Suprapubic skin (tissue), 4 donors: ENCODE data around the gene ZDHHC5. TPM values are rescaled to one million over a fixed set of nuclear protein-coding genes. Genes with fewer than 3 reads are reported as not detected.

Experiments used
- DNase-seq, 2 donors: peaks; one replicate each; pipeline ENCODE4 v3.0.0-alpha.2; 2019; ENCODE audit warnings: low spot score in 2 of 2
- H3K27ac ChIP-seq: fragments of 200-600 bp; sonication (generic); one replicate; pipeline ENCODE4 v1.5.1; 2019
- H3K27me3 ChIP-seq: fragments of 200-600 bp; sonication (generic); one replicate; pipeline ENCODE4 v1.5.1; 2019
- H3K36me3 ChIP-seq: fragments of 200-600 bp; sonication (generic); one replicate; pipeline ENCODE4 v1.5.1; 2019
- H3K4me1 ChIP-seq: fragments of 200-600 bp; sonication (generic); one replicate; pipeline ENCODE4 v1.5.1; 2019
- H3K4me3 ChIP-seq: fragments of 200-600 bp; sonication (generic); one replicate; pipeline ENCODE4 v1.5.1; 2019; ENCODE audit warnings: mild to moderate bottlenecking
- H3K9me3 ChIP-seq: fragments of 200-600 bp; sonication (generic); one replicate; pipeline ENCODE4 v1.5.1; 2019
- EP300 ChIP-seq: sonication (generic); formaldehyde crosslinking; IDR thresholded peaks from one replicate; pipeline ENCODE4 v1.6.1; 2017; ENCODE audit warnings: antibody characterized with exemption
- POLR2A ChIP-seq, 2 donors: fragments of 450-650 bp; IDR thresholded peaks; one replicate each; pipeline ENCODE4 v1.6.1; 2017; ENCODE audit warnings: antibody characterized with exemption in 2 of 2, mild to moderate bottlenecking in 2 of 2, moderate library complexity in 2 of 2
- POLR2AphosphoS5 ChIP-seq, 3 donors: sonication (generic); formaldehyde crosslinking; IDR thresholded peaks; one replicate each; pipeline ENCODE4 v1.6.1; 2017; ENCODE audit warnings: antibody characterized with exemption in 3 of 3
- WGBS: methylation state at CpG from one replicate; pipeline ENCODE4 v1.1.5; 2018; 5-methylcytosine and 5-hydroxymethylcytosine counted together
- total RNA-seq, 4 donors: library from RNA; depleted of rRNA; stranded (reverse); fragments of >200 nt; gene quantifications; one replicate each; pipeline ENCODE4 v1.1.0, GENCODE V29; 2016
- TF ChIP-seq, protein P1 (sequence below), 2 donors: fragments of 200-600 bp in 1 of 2; fragments of 450-650 bp in 1 of 2; sonication (generic) in 1 of 2; IDR thresholded peaks; one replicate each; pipeline ENCODE4 v1.5.1; 2016 to 2019; ENCODE audit warnings: antibody characterized with exemption in 2 of 2, mild to moderate bottlenecking in 1 of 2, moderate library complexity in 1 of 2

Gene ZDHHC5
- total RNA-seq, 4 donors from 2014 or later: 61.7 to 93.9 (median 87.6) TPM

DNA sequence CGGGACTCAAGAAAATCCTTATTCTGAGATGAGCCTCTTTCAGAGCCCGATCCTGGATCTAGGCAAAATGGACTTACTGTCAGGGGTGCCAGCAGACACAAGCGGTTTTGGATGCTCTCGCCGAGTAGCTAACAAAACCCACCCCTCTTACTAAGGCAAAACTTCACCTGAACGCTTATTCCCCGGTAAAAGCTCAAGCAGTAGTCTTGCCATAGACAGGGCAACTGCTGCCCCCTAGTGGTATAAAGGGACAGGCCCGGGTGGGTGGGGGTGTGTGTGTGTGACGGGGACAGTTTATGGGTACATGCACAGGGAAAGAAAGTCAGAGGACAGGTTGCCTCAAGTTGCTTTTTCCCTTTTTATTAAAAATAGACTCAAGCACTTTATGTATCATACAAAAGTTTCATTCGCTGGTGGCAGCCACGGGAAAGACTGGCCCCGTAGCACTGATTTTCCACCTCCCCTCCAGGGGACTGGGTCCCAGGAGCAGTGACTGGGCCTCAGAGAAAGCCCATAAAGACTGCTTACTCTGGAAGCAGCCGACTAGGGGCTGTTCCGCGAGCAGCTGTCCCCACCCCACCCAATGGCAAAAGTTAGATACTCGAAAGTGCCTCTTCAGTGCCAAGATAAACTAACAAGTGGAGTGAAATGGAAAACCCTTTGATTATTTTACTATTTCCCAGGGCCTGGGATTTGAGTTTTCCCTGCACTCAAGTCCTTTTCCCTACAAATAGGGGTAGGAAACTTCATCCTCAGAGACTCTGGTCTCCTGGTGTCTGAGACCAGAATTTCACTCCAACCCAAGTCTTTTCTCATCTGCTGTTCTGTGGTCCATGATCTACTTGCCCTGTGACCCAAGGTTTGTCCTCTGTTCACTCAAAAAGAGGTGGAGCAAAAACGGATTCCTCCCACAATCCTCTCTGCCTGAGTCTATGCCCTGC is 22.9 kb upstream of the ZDHHC5 start:
- no peak for TF ChIP-seq EP300
- TF ChIP-seq, protein P1, sequence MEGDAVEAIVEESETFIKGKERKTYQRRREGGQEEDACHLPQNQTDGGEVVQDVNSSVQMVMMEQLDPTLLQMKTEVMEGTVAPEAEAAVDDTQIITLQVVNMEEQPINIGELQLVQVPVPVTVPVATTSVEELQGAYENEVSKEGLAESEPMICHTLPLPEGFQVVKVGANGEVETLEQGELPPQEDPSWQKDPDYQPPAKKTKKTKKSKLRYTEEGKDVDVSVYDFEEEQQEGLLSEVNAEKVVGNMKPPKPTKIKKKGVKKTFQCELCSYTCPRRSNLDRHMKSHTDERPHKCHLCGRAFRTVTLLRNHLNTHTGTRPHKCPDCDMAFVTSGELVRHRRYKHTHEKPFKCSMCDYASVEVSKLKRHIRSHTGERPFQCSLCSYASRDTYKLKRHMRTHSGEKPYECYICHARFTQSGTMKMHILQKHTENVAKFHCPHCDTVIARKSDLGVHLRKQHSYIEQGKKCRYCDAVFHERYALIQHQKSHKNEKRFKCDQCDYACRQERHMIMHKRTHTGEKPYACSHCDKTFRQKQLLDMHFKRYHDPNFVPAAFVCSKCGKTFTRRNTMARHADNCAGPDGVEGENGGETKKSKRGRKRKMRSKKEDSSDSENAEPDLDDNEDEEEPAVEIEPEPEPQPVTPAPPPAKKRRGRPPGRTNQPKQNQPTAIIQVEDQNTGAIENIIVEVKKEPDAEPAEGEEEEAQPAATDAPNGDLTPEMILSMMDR (IDR thresholded peaks at IDR 0.05): peak; percentile 26 to 91
- Histone ChIP-seq H3K27me3 (peaks cover 16% of the 10 kb centered on the region), H3K4me3 (no peak overlapping the region), H3K4me1 (peaks cover 48% of the 10 kb centered on the region), H3K9me3 (no peaks in the 10 kb centered on the region), H3K27ac (no peak overlapping the region), H3K36me3 (no peaks in the 10 kb centered on the region)
- DNase-seq: peak; percentile 90 to 92
- WGBS: 7% methylated on average over 17 of the region's 17 CpGs

DNA sequence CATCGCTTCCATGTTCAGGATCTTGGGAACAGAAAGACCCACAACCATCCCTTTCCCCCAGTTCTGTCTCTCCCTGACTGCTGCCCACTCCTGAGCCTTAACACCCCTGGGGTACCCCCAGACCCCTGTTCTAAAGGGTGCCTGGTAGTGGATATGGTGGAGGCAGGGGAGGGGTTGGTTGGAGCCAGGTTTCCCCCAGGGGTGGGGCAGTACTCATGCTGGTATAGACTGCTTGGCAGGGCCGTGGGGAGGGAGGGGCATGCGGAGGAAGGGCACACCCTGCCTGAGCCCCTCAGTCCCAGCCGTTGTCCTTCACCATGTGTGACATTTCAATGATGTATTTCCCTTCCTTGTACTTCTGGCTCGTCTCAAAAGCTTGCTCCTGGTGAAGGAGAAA is 22.2 kb upstream of the ZDHHC5 start:
- TF ChIP-seq, protein P1 (IDR thresholded peaks at IDR 0.05): no peak
- TF ChIP-seq EP300: no peak
- TF ChIP-seq POLR2AphosphoS5 (IDR thresholded peaks at IDR 0.05): no peak
- TF ChIP-seq POLR2A (IDR thresholded peaks at IDR 0.05): no peak
- WGBS: 29% methylated on average over 5 of the region's 5 CpGs
- H3K27me3 ChIP-seq: peaks cover 16% of the 10 kb centered on the region
- H3K27ac ChIP-seq: no peak overlapping the region
- H3K9me3 ChIP-seq: no peaks in the 10 kb centered on the region
- H3K36me3 ChIP-seq: no peaks in the 10 kb centered on the region
- no peak for DNase-seq
- peaks cover 50% of the 10 kb centered on the region for H3K4me1 ChIP-seq
- H3K4me3 ChIP-seq: no peak overlapping the region

- Histone ChIP-seq H3K27ac (no peak overlapping the region), H3K36me3 (no peaks in the 10 kb centered on the region), H3K4me1 (peaks cover 50% of the 10 kb centered on the region), H3K27me3 (peaks cover 16% of the 10 kb centered on the region), H3K9me3 (no peaks in the 10 kb centered on the region), H3K4me3 (no peak overlapping the region)
- TF ChIP-seq POLR2A (IDR thresholded peaks at IDR 0.05) (no peak), POLR2AphosphoS5 (IDR thresholded peaks at IDR 0.05) (no peak), EP300 (no peak)
- TF ChIP-seq, protein P1 (IDR thresholded peaks at IDR 0.05): no peak
- no peak for DNase-seq
- WGBS: 49% methylated on average over 10 of the region's 10 CpGs
Observed at GRCh38 chr11:57646194-57646798, 21.6 kb upstream of the ZDHHC5 start.

DNA sequence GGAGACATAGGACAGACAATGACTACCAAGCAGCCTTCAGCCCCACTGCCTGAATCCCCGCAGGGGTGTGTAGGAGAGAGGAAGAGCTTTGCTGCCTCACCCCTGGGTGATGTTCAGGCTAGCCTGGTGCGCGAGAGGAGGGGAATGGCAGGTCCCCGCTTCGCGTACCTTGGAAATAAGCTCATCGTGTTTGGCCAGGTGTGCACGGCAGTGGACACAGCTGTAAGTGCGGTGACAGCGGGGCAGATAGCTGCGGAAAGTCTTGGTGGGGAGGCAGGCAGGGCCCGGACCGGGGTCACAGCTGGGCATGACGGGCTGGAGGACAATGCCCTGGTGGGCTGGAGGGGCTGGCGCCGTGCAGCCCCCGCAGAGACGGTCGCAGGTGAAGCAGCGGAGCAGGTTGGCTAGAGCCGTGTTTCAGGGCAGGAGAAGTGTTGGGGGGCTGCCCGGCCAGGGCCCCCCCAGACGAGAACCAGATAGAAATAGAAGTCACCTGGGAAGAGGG is 21.1 kb upstream of the ZDHHC5 start:
- TF ChIP-seq POLR2A (IDR thresholded peaks at IDR 0.05) (no peak), POLR2AphosphoS5 (IDR thresholded peaks at IDR 0.05) (no peak), EP300 (no peak)
- TF ChIP-seq, protein P1 (IDR thresholded peaks at IDR 0.05): no peak
- 9% methylated on average over 23 of the region's 23 CpGs for WGBS
- Histone ChIP-seq H3K27ac (no peak overlapping the region), H3K4me1 (peaks cover 50% of the 10 kb centered on the region), H3K4me3 (peak overlapping the region; percentile 0), H3K27me3 (peaks cover 16% of the 10 kb centered on the region), H3K9me3 (no peaks in the 10 kb centered on the region), H3K36me3 (no peaks in the 10 kb centered on the region)
- DNase-seq: no peak

GRCh38 chr11:57647372-57647771 is 20.5 kb upstream of the ZDHHC5 start:
- Histone ChIP-seq H3K27ac (no peak overlapping the region), H3K9me3 (no peaks in the 10 kb centered on the region), H3K4me3 (peak overlapping the region; percentile 0), H3K4me1 (peaks cover 50% of the 10 kb centered on the region), H3K36me3 (no peaks in the 10 kb centered on the region), H3K27me3 (peaks cover 16% of the 10 kb centered on the region)
- no peak for DNase-seq
- TF ChIP-seq, protein P1 (IDR thresholded peaks at IDR 0.05): no peak
- TF ChIP-seq EP300 (no peak), POLR2A (IDR thresholded peaks at IDR 0.05) (no peak), POLR2AphosphoS5 (IDR thresholded peaks at IDR 0.05) (no peak)
- 8% methylated on average over 10 of the region's 10 CpGs for WGBS
